Ishikawa (cell line): ENCODE results near the gene MAST4.

ENCODE experiments used
- CEBPB ChIP-seq: IDR thresholded peaks from 2 replicates; pipeline ENCODE4 v1.6.1; 2012
- CREB1 ChIP-seq: IDR thresholded peaks from 2 replicates; pipeline ENCODE4 v1.6.1; 2012; ENCODE audit warnings: low read depth
- EP300 ChIP-seq: IDR thresholded peaks from 2 replicates; pipeline ENCODE4 v1.6.1; 2012; ENCODE audit warnings: borderline replicate concordance
- TCF12 ChIP-seq: IDR thresholded peaks from 2 replicates; pipeline ENCODE4 v1.6.1; 2012; ENCODE audit warnings: low read depth
- YY1 ChIP-seq: IDR thresholded peaks from 2 replicates; pipeline ENCODE4 v1.6.1; 2012; ENCODE audit warnings: low read depth
- TF ChIP-seq, protein P1 (sequence below): IDR thresholded peaks from 2 replicates; pipeline ENCODE4 v1.6.1; 2012; ENCODE audit warnings: low read depth, mild to moderate bottlenecking

DNA sequence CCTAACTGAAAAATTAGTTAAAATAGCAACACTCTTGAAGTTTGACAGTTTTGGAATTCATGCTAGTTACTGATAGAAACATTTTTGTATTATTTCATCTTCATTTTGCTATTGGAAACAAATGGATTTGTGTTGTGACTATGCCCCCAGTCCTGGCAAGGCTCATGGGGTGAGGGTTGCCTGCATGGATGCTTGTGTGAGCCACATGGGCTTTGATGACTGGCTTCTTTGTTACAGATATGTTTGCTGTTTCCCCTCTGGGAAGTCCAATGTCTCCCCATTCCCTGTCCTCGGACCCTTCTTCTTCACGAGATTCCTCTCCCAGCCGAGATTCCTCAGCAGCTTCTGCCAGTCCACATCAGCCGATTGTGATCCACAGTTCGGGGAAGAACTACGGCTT is 556.2 kb downstream of the MAST4 start:
- TF ChIP-seq EP300 (no peak), YY1 (no peak), CREB1 (no peak), TCF12 (no peak), CEBPB (no peak)
- TF ChIP-seq, protein P1, sequence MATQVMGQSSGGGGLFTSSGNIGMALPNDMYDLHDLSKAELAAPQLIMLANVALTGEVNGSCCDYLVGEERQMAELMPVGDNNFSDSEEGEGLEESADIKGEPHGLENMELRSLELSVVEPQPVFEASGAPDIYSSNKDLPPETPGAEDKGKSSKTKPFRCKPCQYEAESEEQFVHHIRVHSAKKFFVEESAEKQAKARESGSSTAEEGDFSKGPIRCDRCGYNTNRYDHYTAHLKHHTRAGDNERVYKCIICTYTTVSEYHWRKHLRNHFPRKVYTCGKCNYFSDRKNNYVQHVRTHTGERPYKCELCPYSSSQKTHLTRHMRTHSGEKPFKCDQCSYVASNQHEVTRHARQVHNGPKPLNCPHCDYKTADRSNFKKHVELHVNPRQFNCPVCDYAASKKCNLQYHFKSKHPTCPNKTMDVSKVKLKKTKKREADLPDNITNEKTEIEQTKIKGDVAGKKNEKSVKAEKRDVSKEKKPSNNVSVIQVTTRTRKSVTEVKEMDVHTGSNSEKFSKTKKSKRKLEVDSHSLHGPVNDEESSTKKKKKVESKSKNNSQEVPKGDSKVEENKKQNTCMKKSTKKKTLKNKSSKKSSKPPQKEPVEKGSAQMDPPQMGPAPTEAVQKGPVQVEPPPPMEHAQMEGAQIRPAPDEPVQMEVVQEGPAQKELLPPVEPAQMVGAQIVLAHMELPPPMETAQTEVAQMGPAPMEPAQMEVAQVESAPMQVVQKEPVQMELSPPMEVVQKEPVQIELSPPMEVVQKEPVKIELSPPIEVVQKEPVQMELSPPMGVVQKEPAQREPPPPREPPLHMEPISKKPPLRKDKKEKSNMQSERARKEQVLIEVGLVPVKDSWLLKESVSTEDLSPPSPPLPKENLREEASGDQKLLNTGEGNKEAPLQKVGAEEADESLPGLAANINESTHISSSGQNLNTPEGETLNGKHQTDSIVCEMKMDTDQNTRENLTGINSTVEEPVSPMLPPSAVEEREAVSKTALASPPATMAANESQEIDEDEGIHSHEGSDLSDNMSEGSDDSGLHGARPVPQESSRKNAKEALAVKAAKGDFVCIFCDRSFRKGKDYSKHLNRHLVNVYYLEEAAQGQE: no peak
